Spleen (tissue), 7 donors: Measurements from ENCODE around the gene SYK.

Source experiments
- CTCF ChIP-seq, 11 experiments: fragments of 200-600 bp in 7 of 11; fragments of 450-650 bp in 4 of 11; sonication (generic) in 4 of 11; IDR thresholded peaks in 8 of 11; conservative IDR thresholded peaks in 3 of 11; 1 replicate in 7 of 11; 2 replicates in 4 of 11; pipeline versions ENCODE4 v1.4.0 to v1.8.0; 2016 to 2021; ENCODE audit warnings: antibody characterized with exemption in 11 of 11, inconsistent platforms in 4 of 11, mild to moderate bottlenecking in 1 of 11
- POLR2A ChIP-seq, 3 donors: fragments of 450-650 bp; IDR thresholded peaks; one replicate each; pipeline ENCODE4 v1.5.1; 2017; ENCODE audit warnings: antibody characterized with exemption in 3 of 3, mild to moderate bottlenecking in 1 of 3
- POLR2AphosphoS5 ChIP-seq, 3 donors: sonication (generic); formaldehyde crosslinking; IDR thresholded peaks; one replicate each; pipeline ENCODE4 v1.5.1; 2017; ENCODE audit warnings: antibody characterized with exemption in 3 of 3
- donor health status: DM: no; HTN: no; CAD: no; lungs with moderate emphysema.
- donor health status: DM: no; HTN: no; CAD: no.
- donor health status: DM: no; HTN: no; CAD: no.

- TF ChIP-seq CTCF (IDR thresholded peaks at IDR 0.05 in 8 of 11, conservative IDR thresholded peaks at IDR 0.05 in 3 of 11) (no peak), POLR2A (IDR thresholded peaks at IDR 0.05) (no peak), POLR2AphosphoS5 (IDR thresholded peaks at IDR 0.05) (peak in 1 of 3 donors; percentile 40)
These were observed 92.1 kb downstream of the SYK start for GRCh38 chr9:90893706-90894105.
